WTC11 (cell line): ENCODE data around the gene RRAGB. TPM values are rescaled to one million over a fixed set of nuclear protein-coding genes. Genes with fewer than 3 reads are reported as not detected.

Source experiments
- ATAC-seq: fragments of 200-7000 bp; cut with Tn5 transposase; 2 replicates; pipeline ENCODE4 v1.10.0; 2021; ENCODE audit warnings: mild to moderate bottlenecking, moderate library complexity
- CTCF ChIA-PET: fragments of 300-600 bp; sonication (Branson Sonifier 250); formaldehyde crosslinking; loops from one replicate; lab custom pipeline; 2021; ENCODE audit warnings: antibody characterized with exemption; lab: Charles Lee
- POLR2A ChIA-PET: fragments of 350-600 bp; sonication (Branson Sonifier 250); formaldehyde crosslinking; loops from one replicate; lab custom pipeline; 2021; ENCODE audit warnings: antibody characterized with exemption; lab: Charles Lee
- DNase-seq: peaks from one replicate; pipeline ENCODE4 v3.0.0; 2021; ENCODE audit warnings: low spot score
- H3K27ac Mint-ChIP-seq: 2 replicates; pipeline ENCODE4 v1.8.0; 2021; ENCODE audit warnings: mixed read lengths
- H3K27me3 Mint-ChIP-seq: 2 replicates; pipeline ENCODE4 v1.8.0; 2021; ENCODE audit warnings: low read depth, mild to moderate bottlenecking, moderate library complexity, mixed read lengths
- H3K36me3 Mint-ChIP-seq: 2 replicates; pipeline ENCODE4 v1.8.0; 2021; ENCODE audit warnings: mixed read lengths
- H3K4me1 Mint-ChIP-seq: 2 replicates; pipeline ENCODE4 v1.8.0; 2022; ENCODE audit warnings: mixed read lengths
- H3K4me3 Mint-ChIP-seq: 2 replicates; pipeline ENCODE4 v1.8.0; 2021; ENCODE audit warnings: mild to moderate bottlenecking, moderate library complexity, mixed read lengths
- H3K9me3 Mint-ChIP-seq: 2 replicates; pipeline ENCODE4 v1.8.0; 2021; ENCODE audit warnings: mixed read lengths
- CBFB ChIP-seq: sonication (generic); formaldehyde crosslinking; IDR thresholded peaks from 2 replicates; pipeline ENCODE4 v1.8.1; 2022; ENCODE audit warnings: mild to moderate bottlenecking, low read depth, missing genetic modification reagents
- CDX4 ChIP-seq: fragments of 250-450 bp; sonication (Bioruptor Pico); IDR thresholded peaks from 2 replicates; pipeline ENCODE4 v1.9.0; 2021; ENCODE audit warnings: moderate library complexity, mild to moderate bottlenecking, inconsistent platforms, borderline replicate concordance
- E2F4 ChIP-seq: sonication (generic); formaldehyde crosslinking; IDR thresholded peaks from 2 replicates; pipeline ENCODE4 v1.8.1; 2022; ENCODE audit warnings: low read depth, mild to moderate bottlenecking, moderate library complexity, missing genetic modification reagents, borderline replicate concordance
- EMX1 ChIP-seq: fragments of 250-450 bp; sonication (Bioruptor Pico); IDR thresholded peaks from 2 replicates; pipeline ENCODE4 v1.8.0; 2021; ENCODE audit warnings: mild to moderate bottlenecking
- ERG ChIP-seq: fragments of 250-450 bp; sonication (Bioruptor Pico); IDR thresholded peaks from 2 replicates; pipeline ENCODE4 v1.8.0; 2021; ENCODE audit warnings: mild to moderate bottlenecking
- FOXJ3 ChIP-seq: sonication (generic); formaldehyde crosslinking; IDR thresholded peaks from 2 replicates; pipeline ENCODE4 v1.9.0; 2021; ENCODE audit warnings: missing genetic modification reagents, mild to moderate bottlenecking, borderline replicate concordance
- FOXP4 ChIP-seq: sonication (generic); formaldehyde crosslinking; IDR thresholded peaks from 2 replicates; pipeline ENCODE4 v1.8.0; 2022; ENCODE audit warnings: mild to moderate bottlenecking, missing genetic modification reagents
- GABPB1 ChIP-seq: sonication (generic); formaldehyde crosslinking; IDR thresholded peaks from 2 replicates; pipeline ENCODE4 v1.8.1; 2023; ENCODE audit warnings: mild to moderate bottlenecking, missing genetic modification reagents
- JAZF1 ChIP-seq: fragments of 250-450 bp; sonication (Bioruptor Pico); IDR thresholded peaks from 2 replicates; pipeline ENCODE4 v1.9.0; 2021; ENCODE audit warnings: moderate library complexity, mild to moderate bottlenecking, inconsistent platforms
- NFATC4 ChIP-seq: fragments of 250-450 bp; sonication (Bioruptor Pico); IDR thresholded peaks from 2 replicates; pipeline ENCODE4 v1.9.0; 2021; ENCODE audit warnings: mild to moderate bottlenecking
- NR3C1 ChIP-seq: sonication (generic); formaldehyde crosslinking; conservative IDR thresholded peaks from 2 replicates; pipeline ENCODE4 v1.8.1; 2023; ENCODE audit warnings: low read depth, mild to moderate bottlenecking, missing genetic modification reagents
- OVOL2 ChIP-seq: fragments of 250-450 bp; sonication (Bioruptor Pico); IDR thresholded peaks from 2 replicates; pipeline ENCODE4 v1.9.0; 2021; ENCODE audit warnings: mild to moderate bottlenecking, borderline replicate concordance
- SMAD3 ChIP-seq: sonication (generic); formaldehyde crosslinking; IDR thresholded peaks from 2 replicates; pipeline ENCODE4 v1.8.0; 2022; ENCODE audit warnings: missing genetic modification reagents, mild to moderate bottlenecking, borderline replicate concordance
- SP1 ChIP-seq: sonication (generic); formaldehyde crosslinking; conservative IDR thresholded peaks from 2 replicates; pipeline ENCODE4 v1.8.1; 2022; ENCODE audit warnings: missing genetic modification reagents
- TCF7 ChIP-seq: sonication (generic); formaldehyde crosslinking; IDR thresholded peaks from 2 replicates; pipeline ENCODE4 v1.8.0; 2022; ENCODE audit warnings: mild to moderate bottlenecking, low read depth, missing genetic modification reagents, moderate library complexity
- USF1 ChIP-seq: sonication (generic); formaldehyde crosslinking; IDR thresholded peaks from 2 replicates; pipeline ENCODE4 v1.8.0; 2022; ENCODE audit warnings: mild to moderate bottlenecking, missing genetic modification reagents
- ZMAT4 ChIP-seq: fragments of 250-450 bp; sonication (Bioruptor Pico); IDR thresholded peaks from 2 replicates; pipeline ENCODE4 v1.9.0; 2021; ENCODE audit warnings: mild to moderate bottlenecking
- ZNF138 ChIP-seq: sonication (generic); formaldehyde crosslinking; conservative IDR thresholded peaks from 2 replicates; pipeline ENCODE4 v1.8.1; 2022; ENCODE audit warnings: mild to moderate bottlenecking, moderate library complexity, missing genetic modification reagents
- ZNF219 ChIP-seq: sonication (generic); formaldehyde crosslinking; IDR thresholded peaks from 2 replicates; pipeline ENCODE4 v1.8.0; 2023; ENCODE audit warnings: missing genetic modification reagents, mild to moderate bottlenecking, borderline replicate concordance
- ZNF263 ChIP-seq: sonication (generic); formaldehyde crosslinking; IDR thresholded peaks from 2 replicates; pipeline ENCODE4 v1.8.1; 2022; ENCODE audit warnings: low read depth, mild to moderate bottlenecking, moderate library complexity, missing genetic modification reagents
- ZNF396 ChIP-seq: fragments of 250-450 bp; sonication (Bioruptor Pico); IDR thresholded peaks from 2 replicates; pipeline ENCODE4 v1.8.0; 2021; ENCODE audit warnings: mild to moderate bottlenecking, moderate library complexity, borderline replicate concordance
- ZNF423 ChIP-seq: fragments of 250-450 bp; sonication (Bioruptor Pico); IDR thresholded peaks from 2 replicates; pipeline ENCODE4 v2.1.2; 2022; ENCODE audit warnings: mild to moderate bottlenecking, moderate library complexity
- ZNF425 ChIP-seq: fragments of 250-450 bp; sonication (Bioruptor Pico); conservative IDR thresholded peaks from 2 replicates; pipeline ENCODE4 v1.9.0; 2021; ENCODE audit warnings: mild to moderate bottlenecking
- ZNF512 ChIP-seq: sonication (generic); formaldehyde crosslinking; IDR thresholded peaks from 2 replicates; pipeline ENCODE4 v1.8.1; 2022; ENCODE audit warnings: missing genetic modification reagents, borderline replicate concordance
- ZNF671 ChIP-seq: fragments of 250-450 bp; sonication (Bioruptor Pico); IDR thresholded peaks from 2 replicates; pipeline ENCODE4 v1.8.0; 2021; ENCODE audit warnings: mild to moderate bottlenecking
- total RNA-seq: library from RNA; stranded (reverse); gene quantifications from 3 replicates; pipeline ENCODE4 v1.2.3, GENCODE V29; 2021

RRAGB gene
- total RNA-seq, 1 experiment from 2014 or later = 7.8 TPM

GRCh38 chrX:55750256-55750655, 32.7 kb downstream of the RRAGB start:
- CTCF ChIA-PET = no interaction called here

GRCh38 chrX:55754861-55755294, 37.3 kb downstream of the RRAGB start:
- Mint-ChIP-seq H3K27ac (no peak overlapping the region), H3K36me3 (peaks cover 4% of the 10 kb centered on the region; the same call in 1 of the 2 replicates), H3K27me3 (no peaks in the 10 kb centered on the region), H3K9me3 (no peaks in the 10 kb centered on the region), H3K4me1 (no peaks in the 10 kb centered on the region), H3K4me3 (no peak overlapping the region)
- CTCF ChIA-PET = no interaction called here
- POLR2A ChIA-PET = no interaction called here
- ATAC-seq (no peak), DNase-seq (no peak)
- TF ChIP-seq ZNF396 = no peak
- TF ChIP-seq ZNF219 (CRISPR knock-in tag) = no peak
- no peak for TF ChIP-seq EMX1 (CRISPR knock-in tag)
- no peak for TF ChIP-seq ZNF512 (CRISPR knock-in tag)
- TF ChIP-seq ZMAT4 (CRISPR knock-in tag) = no peak
- no peak for TF ChIP-seq JAZF1 (CRISPR knock-in tag)
- no peak for TF ChIP-seq FOXP4 (CRISPR knock-in tag)
- no peak for TF ChIP-seq ERG (CRISPR knock-in tag)

More at GRCh38 chrX:55750256-55750655, 32.7 kb downstream of the RRAGB start:
- POLR2A ChIA-PET = no interaction called here
- Mint-ChIP-seq H3K4me1 (no peaks in the 10 kb centered on the region), H3K9me3 (no peaks in the 10 kb centered on the region), H3K27me3 (no peaks in the 10 kb centered on the region), H3K4me3 (no peak overlapping the region)
- no peak for ATAC-seq
- DNase-seq = no peak
- TF ChIP-seq GABPB1 (no peak), ZMAT4 (CRISPR knock-in tag) (no peak), USF1 (CRISPR knock-in tag) (no peak), ZNF423 (CRISPR knock-in tag) (no peak), SMAD3 (CRISPR knock-in tag) (no peak), ZNF425 (CRISPR knock-in tag) (no peak), CBFB (CRISPR knock-in tag) (no peak), ZNF263 (CRISPR knock-in tag) (no peak), E2F4 (CRISPR knock-in tag) (no peak), SP1 (CRISPR knock-in tag) (no peak), NFATC4 (CRISPR knock-in tag) (no peak), ZNF138 (CRISPR knock-in tag) (no peak), NR3C1 (CRISPR knock-in tag) (no peak), OVOL2 (no peak), CDX4 (CRISPR knock-in tag) (no peak), ZNF671 (CRISPR knock-in tag) (no peak), FOXJ3 (no peak), TCF7 (no peak)
- TF ChIP-seq, all 79 proteins: peak for 0
- Mint-ChIP-seq H3K36me3 (peaks cover 17% of the 10 kb centered on the region), H3K27ac (no peak overlapping the region)
